HuH-7.5 (cell line): ENCODE results near the gene TRAPPC8.
"Not testable (repeated sequence)": the region's sequence is repeated elsewhere in the genome, so short reads cannot be mapped to it uniquely, and the experiment has no call there.

Experiments used
- DNase-seq: peaks from one replicate; pipeline ENCODE4 v3.0.0; 2011; ENCODE audit warnings: low spot score

The TRAPPC8 gene, protein sequence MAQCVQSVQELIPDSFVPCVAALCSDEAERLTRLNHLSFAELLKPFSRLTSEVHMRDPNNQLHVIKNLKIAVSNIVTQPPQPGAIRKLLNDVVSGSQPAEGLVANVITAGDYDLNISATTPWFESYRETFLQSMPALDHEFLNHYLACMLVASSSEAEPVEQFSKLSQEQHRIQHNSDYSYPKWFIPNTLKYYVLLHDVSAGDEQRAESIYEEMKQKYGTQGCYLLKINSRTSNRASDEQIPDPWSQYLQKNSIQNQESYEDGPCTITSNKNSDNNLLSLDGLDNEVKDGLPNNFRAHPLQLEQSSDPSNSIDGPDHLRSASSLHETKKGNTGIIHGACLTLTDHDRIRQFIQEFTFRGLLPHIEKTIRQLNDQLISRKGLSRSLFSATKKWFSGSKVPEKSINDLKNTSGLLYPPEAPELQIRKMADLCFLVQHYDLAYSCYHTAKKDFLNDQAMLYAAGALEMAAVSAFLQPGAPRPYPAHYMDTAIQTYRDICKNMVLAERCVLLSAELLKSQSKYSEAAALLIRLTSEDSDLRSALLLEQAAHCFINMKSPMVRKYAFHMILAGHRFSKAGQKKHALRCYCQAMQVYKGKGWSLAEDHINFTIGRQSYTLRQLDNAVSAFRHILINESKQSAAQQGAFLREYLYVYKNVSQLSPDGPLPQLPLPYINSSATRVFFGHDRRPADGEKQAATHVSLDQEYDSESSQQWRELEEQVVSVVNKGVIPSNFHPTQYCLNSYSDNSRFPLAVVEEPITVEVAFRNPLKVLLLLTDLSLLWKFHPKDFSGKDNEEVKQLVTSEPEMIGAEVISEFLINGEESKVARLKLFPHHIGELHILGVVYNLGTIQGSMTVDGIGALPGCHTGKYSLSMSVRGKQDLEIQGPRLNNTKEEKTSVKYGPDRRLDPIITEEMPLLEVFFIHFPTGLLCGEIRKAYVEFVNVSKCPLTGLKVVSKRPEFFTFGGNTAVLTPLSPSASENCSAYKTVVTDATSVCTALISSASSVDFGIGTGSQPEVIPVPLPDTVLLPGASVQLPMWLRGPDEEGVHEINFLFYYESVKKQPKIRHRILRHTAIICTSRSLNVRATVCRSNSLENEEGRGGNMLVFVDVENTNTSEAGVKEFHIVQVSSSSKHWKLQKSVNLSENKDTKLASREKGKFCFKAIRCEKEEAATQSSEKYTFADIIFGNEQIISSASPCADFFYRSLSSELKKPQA (N-terminal part only)

DNA sequence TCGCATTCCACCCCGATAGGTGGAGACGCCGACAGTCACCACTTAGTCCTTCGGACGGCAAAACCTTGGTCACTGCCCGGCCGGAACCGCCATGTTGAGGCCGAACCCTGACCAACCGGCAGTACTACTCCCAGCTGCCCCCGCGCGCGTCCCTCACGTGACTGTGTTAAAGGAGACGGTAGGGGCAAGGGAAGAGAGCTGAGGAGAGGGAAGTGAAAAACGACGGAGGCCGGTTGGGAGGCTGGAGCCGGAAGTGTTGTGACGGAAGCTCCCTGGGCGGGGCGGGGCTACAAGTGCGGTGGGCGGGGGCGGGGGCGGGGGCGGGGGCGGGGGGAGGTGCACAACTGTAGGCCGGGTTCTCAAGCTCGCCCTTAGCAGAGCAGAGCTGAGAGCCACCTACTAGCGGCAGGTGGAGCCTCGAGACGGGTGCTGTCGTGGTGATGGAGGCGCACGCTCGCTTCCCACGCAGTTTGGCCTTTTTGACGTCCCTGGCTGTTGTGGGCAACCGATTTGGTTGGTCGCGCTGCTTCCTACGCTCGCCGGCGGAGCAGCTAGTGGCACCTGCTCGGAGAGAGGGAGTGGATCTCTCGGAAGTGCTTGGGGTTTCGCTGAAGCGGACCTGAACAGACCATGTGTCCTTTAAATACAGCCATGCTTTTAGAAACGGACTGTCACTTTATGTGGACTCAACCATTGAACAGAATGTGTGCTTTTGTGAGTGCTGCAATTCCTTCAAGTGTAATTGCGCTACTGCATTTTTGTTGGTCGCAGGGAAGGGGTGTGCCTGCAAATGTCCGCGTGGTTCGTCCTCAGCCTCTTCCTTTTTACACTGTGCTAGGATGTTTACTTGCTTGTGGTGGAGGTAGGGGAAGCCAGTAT lies at the start of gene TRAPPC8:
Gene TRAPPC8, minus strand, starts transcription at position 130 of the 879 bp plus-strand sequence. CDS start 364 bp downstream, outside the sequence.
- peak; percentile 69 for DNase-seq

- no peak for DNase-seq
These were observed 47.9 kb upstream of the TRAPPC8 start for GRCh38 chr18:31990823-31991222.

DNA sequence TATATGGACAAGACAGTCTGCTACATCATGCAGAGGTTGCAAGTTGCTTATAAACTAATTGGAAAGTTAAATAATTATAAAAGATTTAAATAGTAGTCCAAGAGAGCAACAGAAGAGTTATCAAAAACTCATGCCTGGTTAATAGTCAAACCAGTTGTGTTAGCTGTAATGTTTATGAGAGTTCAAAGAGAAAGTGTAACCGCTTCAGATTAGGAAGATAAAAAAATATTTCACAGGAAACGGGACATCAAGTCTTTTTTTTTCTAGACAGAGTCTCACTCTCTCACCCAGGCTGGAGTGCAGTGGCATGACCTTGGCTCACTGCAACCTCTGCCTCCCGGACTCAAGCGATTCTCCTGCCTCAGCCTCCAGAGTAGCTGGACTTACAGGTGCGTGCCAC lies 41.0 kb upstream of the TRAPPC8 start:
- no peak for DNase-seq

- DNase-seq: no peak
These were observed 40.1 kb upstream of the TRAPPC8 start for GRCh38 chr18:31983020-31983419.

DNA sequence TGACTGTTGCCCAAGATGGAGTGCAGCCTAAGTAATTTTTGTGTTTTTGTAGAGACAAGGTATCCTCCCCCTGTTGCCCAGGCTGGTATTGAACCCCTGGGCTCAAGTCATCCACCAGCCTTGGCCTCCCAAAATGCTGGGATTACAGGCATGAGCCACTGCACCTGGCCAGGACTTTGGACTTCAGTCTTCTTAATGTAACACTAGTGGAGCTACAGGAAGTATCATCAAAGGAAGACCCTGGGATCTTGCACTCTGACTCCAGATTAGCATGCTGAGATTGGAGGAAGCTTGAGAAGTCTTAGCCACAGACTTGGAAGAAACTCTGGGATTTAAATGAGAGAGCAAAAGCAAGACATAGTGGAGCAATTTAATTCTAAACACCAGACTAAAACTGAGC lies 37.9 kb upstream of the TRAPPC8 start:
- no peak for DNase-seq

DNA sequence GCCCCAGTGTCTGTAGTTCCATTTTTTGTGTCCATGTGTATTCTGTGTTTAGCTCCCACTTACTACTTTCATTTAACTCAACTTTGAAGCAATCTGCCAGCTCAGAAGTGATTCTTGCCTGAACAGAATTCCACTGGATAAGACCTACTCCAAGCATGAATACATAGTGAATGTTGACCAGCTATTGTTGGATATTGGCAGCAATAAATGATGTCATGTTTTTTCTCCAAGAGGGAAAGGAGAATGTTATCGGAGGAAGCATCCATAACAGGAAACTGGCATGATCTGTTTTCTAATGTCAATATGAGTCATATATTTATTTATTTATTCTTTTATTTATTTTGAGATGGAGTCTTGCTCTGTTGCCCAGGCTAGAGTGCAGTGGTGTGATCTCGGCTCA lies 36.8 kb upstream of the TRAPPC8 start:
- DNase-seq: no peak

- no peak for DNase-seq
These were observed 35.7 kb upstream of the TRAPPC8 start for GRCh38 chr18:31978616-31979015.

GRCh38 chr18:31977270-31977872 lies 34.4 kb upstream of the TRAPPC8 start:
- no peak for DNase-seq

GRCh38 chr18:31976242-31976641 lies 33.3 kb upstream of the TRAPPC8 start:
- DNase-seq: no peak

DNA sequence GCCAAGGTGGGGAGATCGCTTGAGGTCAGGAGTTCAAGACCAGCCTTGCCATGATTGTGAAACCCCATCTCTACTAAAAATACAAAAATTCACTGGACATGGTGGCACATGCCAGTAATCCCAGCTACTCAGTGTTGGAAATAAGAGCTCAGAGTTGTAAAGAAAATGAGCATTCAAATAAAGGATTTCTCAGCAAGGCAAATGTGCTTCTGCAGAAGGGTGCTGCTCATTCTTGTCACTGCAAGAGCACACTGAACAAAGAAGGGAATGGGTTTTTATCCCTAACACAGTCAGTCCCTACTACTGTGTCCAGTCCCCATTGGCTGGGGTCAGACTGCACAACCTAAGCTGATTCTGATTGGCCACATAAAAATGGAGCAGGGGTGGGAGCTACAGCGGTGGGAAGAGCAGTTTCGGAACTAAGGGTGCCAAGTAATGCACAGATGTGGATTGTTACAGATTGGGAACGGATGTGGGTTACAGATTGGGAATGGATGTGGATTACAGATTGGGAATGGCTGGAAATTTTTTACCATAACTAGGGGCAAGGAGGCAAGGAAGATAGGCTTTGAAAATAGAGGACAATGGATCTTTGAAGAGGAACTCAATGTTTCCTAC lies 31.1 kb upstream of the TRAPPC8 start:
- no peak for DNase-seq

- no peak for DNase-seq
These were observed 27.7 kb upstream of the TRAPPC8 start for GRCh38 chr18:31970617-31971016.

DNA sequence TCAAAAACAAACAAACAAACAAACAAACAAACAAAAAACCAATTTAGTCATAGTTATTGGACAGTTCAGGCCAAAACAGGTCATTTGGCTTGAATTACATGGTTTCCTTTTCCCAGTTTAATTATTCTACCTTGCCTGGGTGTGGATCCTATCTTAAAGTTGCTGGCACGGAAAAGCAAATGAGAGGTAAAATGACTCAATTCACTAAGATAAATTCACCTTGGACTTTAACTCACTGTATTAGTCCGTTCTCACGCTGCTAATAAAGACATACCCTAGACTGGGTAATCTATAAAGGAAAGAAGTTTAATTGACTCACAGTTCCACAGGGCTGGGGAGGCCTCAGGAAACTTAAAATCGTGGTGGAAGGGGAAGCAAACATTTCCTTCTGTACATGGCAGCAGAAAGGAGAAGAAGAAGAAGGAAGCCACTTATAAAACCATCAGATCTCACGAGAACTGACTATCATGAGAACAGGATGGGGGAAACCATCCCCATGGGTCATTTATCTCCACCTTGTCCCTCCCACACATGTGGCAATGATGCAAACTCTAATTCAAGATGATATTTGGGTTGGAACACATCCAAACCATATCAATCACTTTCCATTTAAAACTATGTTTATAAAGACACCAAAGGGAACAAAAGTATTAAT lies 22.5 kb upstream of the TRAPPC8 start:
- no peak for DNase-seq

- DNase-seq: no peak
These were observed 14.8 kb upstream of the TRAPPC8 start for GRCh38 chr18:31957728-31958127.

GRCh38 chr18:31954349-31954748 lies 11.4 kb upstream of the TRAPPC8 start:
- DNase-seq: no peak

DNA sequence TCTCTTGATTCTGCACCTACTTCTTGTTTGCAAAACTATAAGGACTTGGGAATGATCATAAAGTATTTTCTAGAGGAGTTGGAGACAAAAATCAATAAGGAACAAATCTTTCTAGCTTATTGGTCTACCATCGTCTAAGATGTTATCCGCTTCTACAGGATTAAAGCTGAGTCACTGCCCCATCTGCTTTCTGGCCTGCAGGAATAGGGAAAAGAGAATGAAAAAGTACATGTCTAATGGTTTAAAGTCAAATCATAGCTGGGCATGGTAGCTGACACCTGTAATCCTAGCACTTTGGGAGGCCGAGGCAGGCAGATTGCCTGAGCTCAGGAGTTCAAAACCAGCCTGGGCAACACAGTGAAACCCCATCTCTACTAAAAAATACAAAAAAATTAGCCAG lies 10.8 kb upstream of the TRAPPC8 start:
- DNase-seq: not testable (repeated sequence)

DNA sequence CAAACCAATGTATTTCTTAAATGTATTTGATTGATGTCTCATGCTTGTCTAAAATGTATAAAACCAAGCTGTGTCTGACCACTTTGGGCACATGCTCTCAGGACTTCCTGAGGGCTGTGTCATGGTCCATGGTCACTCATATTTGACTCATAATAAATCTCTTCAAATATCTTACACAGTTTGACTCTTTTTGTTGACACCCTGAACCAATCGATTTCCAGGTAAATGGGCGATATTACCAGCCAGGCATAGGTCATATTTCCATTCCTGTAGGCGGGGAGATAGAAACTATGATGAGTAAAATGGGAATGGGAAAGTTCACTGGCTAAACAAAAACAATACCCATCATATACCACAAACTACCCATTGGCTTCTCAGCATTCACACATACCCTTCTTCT lies 9.3 kb upstream of the TRAPPC8 start:
- no peak for DNase-seq

- DNase-seq: no peak
These were observed 7.7 kb upstream of the TRAPPC8 start for GRCh38 chr18:31950583-31950982.

- not testable (repeated sequence) for DNase-seq
These were observed 5.4 kb upstream of the TRAPPC8 start for GRCh38 chr18:31948349-31948748.

DNA sequence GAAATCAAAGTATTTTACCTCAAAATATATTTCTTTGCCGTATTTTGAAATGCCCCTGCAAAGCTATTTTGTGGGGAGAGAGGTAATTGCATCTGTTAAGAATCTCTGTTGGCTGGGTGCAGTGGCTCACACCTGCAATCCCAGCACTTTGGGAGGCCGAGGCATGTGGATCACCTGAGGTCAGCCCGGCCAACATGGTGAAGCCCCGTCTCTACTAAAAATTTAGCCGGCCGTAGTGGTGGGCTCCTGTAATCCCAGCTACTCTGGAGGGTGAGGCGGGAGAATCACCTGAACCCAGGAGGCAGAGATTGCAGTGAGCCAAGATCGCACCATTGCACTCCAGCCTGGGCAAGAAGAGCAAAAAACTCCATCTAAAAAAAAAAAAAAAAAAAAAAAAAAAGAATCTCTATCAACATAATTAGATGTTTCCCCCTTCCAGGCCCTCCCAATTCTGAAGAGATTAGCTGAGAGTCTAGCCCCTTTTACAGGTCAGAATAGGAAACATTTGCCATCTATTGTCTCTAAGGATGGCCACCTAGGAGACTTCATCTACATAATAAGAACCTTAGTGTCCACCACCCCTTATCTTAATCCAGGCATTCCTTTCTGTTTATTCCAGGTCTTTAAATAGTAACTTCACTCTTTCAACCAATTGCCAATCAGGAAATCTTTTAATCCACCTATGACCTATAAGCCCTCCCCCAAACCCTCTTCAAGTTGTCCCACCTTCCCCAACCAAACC lies 3.5 kb upstream of the TRAPPC8 start:
- no peak for DNase-seq
